HCT116 (cell line): ENCODE results near the gene RIPK4.

Experiments used
- ATF3 ChIP-seq: IDR thresholded peaks from 2 replicates; pipeline ENCODE4 v1.6.1; 2012
- CEBPB ChIP-seq: IDR thresholded peaks from 2 replicates; pipeline ENCODE4 v1.6.1; 2012; ENCODE audit warnings: low read depth
- CTCF ChIP-seq, 3 experiments: fragments of 200-600 bp in 1 of 3; sonication (generic) in 1 of 3; IDR thresholded peaks in 2 of 3; conservative IDR thresholded peaks in 1 of 3; 2 replicates each; pipeline ENCODE4 v1.5.1; 2012 to 2017; ENCODE audit warnings: low read depth in 2 of 3, low read length in 2 of 3, antibody characterized with exemption in 1 of 3, borderline replicate concordance in 1 of 3, control low read depth in 1 of 3, mild to moderate bottlenecking in 1 of 3, mixed read lengths in 1 of 3, mixed run types in 1 of 3, moderate library complexity in 1 of 3; ENCODE audit not compliant: insufficient read depth in 1 of 3
- EGR1 ChIP-seq: IDR thresholded peaks from 2 replicates; pipeline ENCODE4 v1.6.1; 2012; ENCODE audit warnings: low read depth
- EZH2 ChIP-seq: fragments of 200-600 bp; sonication (generic); IDR thresholded peaks from 2 replicates; pipeline ENCODE4 v1.6.1; 2017; ENCODE audit warnings: antibody characterized with exemption, mixed run types
- EZH2phosphoT487 ChIP-seq: fragments of 200-600 bp; IDR thresholded peaks from 2 replicates; pipeline ENCODE4 v1.6.1; 2018; ENCODE audit warnings: antibody characterized with exemption, borderline replicate concordance
- FOSL1 ChIP-seq: IDR thresholded peaks from 2 replicates; pipeline ENCODE4 v1.6.1; 2012; ENCODE audit warnings: low read depth
- POLR2A ChIP-seq: IDR thresholded peaks from 2 replicates; pipeline ENCODE4 v1.7.0; 2011; ENCODE audit warnings: borderline replicate concordance; ENCODE audit not compliant: insufficient read depth, insufficient read length; ENCODE audit errors: extremely low read depth
- REST ChIP-seq: IDR thresholded peaks from 2 replicates; pipeline ENCODE4 v1.6.1; 2012; ENCODE audit warnings: low read depth
- SRF ChIP-seq: IDR thresholded peaks from 2 replicates; pipeline ENCODE4 v1.6.1; 2012; ENCODE audit warnings: low read depth
- ZNF274 ChIP-seq: fragments of 200-500 bp; sonication (Bioruptor generic); IDR thresholded peaks from 2 replicates; pipeline ENCODE4 v1.6.1; 2014; ENCODE audit warnings: mild to moderate bottlenecking, low read depth, low read length, inconsistent platforms

- no peak for TF ChIP-seq REST
- no peak for TF ChIP-seq CEBPB
- TF ChIP-seq CTCF (IDR thresholded peaks at IDR 0.05 in 2 of 3, conservative IDR thresholded peaks at IDR 0.05 in 1 of 3; ENCODE audit: borderline replicate concordance in 1 of 3, insufficient read depth in 1 of 3, low read depth in 2 of 3, low read length in 2 of 3) = no peak
- no peak for TF ChIP-seq SRF
- no peak for TF ChIP-seq EGR1
- no peak for TF ChIP-seq EZH2phosphoT487
- no peak for TF ChIP-seq ATF3
- TF ChIP-seq ZNF274 = no peak
- no peak for TF ChIP-seq EZH2
- TF ChIP-seq FOSL1 = no peak
- TF ChIP-seq POLR2A = no peak
These were observed 37.5 kb upstream of the RIPK4 start for GRCh38 chr21:41804381-41804780.
